Measurements from ENCODE around the gene PIEZO2.

GRCh38 chr18:11046140-11046539 lies 103.2 kb downstream of the PIEZO2 start:
- TF ChIP-seq CTCF (IDR thresholded peaks at IDR 0.05): no peak
- TF ChIP-seq POLR2AphosphoS5 (IDR thresholded peaks at IDR 0.05): no peak
